KOPT-K1 (cell line): ENCODE results near the gene P2RX3.

Source experiments
- H3K27ac ChIP-seq: fragments of 200-600 bp; sonication (generic); 2 replicates; pipeline ENCODE4 v1.5.1; 2016; ENCODE audit warnings: antibody characterized with exemption, mild to moderate bottlenecking, low read depth, low read length; ENCODE audit not compliant: poor library complexity, severe bottlenecking
- H3K36me3 ChIP-seq: fragments of 200-600 bp; sonication (generic); 2 replicates; pipeline ENCODE4 v1.5.1; 2017; ENCODE audit warnings: antibody characterized with exemption, mild to moderate bottlenecking, low read length, moderate library complexity; ENCODE audit not compliant: insufficient read depth
- H3K9me3 ChIP-seq: fragments of 200-600 bp; sonication (generic); 2 replicates; pipeline ENCODE4 v1.5.1; 2017; ENCODE audit warnings: antibody characterized with exemption, low read length, mild to moderate bottlenecking; ENCODE audit not compliant: insufficient read depth, poor library complexity, severe bottlenecking

Gene P2RX3

GRCh38 chr11:57416436-57416835 lies 78.3 kb downstream of the P2RX3 start:
- Histone ChIP-seq H3K27ac (no peak overlapping the region), H3K36me3 (peaks cover 100% of the 10 kb centered on the region), H3K9me3 (no peaks in the 10 kb centered on the region)

DNA sequence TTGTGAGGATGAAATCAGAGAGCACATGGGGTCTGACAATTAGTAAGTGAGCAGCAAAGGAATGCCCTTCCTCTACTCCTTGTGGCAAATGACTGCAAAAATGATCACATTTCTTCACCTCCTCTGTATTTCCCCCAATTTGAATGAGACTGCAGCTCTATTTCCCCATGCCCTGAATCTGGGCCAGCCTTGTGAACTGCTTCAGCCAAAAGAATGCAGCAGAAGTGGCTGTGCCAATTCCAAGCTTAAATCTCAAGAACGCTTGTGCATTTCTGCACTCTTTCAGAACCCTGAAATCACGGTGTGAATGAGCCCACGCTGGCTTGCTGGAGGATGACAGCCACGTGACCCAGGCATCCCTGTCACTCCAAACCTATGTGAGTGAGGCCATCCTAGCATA lies 78.9 kb downstream of the P2RX3 start:
- H3K36me3 ChIP-seq, result peaks cover 100% of the 10 kb centered on the region
- H3K27ac ChIP-seq, result no peak overlapping the region

DNA sequence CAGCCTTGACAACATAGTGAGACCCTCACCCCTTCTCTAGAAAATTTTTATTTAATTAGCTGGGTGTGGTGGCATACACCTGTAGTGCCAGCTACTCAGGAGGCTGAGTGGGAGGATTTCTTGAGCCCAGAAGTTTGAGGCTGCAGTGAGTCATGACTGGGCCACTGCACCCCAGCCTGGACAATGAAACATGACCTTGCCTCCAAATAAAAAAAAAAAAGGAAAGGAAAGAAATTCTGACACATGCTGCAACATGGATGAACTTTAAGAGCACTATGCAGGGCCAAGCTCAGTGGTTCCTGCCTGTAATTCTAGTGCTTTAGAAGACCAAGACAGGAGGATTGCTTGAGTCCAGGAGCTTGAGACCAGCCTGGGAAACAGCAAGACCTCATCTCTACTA lies 80.0 kb downstream of the P2RX3 start:
- Histone ChIP-seq H3K9me3 (no peaks in the 10 kb centered on the region), H3K36me3 (peaks cover 100% of the 10 kb centered on the region), H3K27ac (no peak overlapping the region)

More for the DNA sequence above, 78.9 kb downstream of the P2RX3 start:
- no peaks in the 10 kb centered on the region for H3K9me3 ChIP-seq

DNA sequence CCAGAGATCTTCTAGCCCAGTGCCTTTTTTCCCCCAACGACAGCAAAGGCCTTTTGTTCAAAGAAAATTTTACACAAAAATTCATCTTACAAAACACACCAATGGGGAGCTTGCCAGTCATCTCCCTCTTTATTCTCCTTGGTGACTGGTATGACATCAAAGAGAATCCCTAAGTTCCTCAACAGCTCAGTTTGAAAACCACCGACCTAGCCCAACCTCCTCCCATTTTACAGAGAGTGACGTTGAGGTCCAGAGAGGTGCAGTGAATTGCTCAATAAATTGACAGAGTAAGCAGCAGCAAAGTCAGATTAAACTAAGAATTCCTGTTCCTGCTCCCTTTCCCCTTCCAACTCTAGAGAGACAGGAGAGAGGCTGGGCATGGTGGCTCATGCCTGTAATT lies 81.0 kb downstream of the P2RX3 start:
- no peaks in the 10 kb centered on the region for H3K9me3 ChIP-seq
- peaks cover 100% of the 10 kb centered on the region for H3K36me3 ChIP-seq
- H3K27ac ChIP-seq, result no peak overlapping the region

DNA sequence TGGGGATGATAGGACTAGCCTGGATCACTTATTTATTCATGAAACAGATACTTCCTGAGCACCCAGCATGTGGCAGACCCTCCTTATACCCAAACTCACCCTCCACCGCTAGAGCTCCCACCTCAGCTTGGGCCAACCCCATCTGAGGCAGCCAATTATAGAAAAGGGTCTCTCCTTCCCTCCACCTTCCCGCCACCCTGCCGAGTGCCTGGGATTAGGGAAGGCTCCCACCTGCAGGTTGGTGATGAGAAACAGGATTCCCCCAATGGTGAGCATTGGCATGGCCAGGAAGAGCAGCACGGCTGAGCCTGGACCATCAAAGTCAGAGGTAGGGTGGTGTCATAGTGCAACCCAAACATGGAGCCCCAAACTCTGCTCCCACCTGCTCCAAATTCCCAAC lies 82.9 kb downstream of the P2RX3 start:
- no peaks in the 10 kb centered on the region for H3K9me3 ChIP-seq
- H3K36me3 ChIP-seq, result peaks cover 92% of the 10 kb centered on the region
- H3K27ac ChIP-seq, result no peak overlapping the region

DNA sequence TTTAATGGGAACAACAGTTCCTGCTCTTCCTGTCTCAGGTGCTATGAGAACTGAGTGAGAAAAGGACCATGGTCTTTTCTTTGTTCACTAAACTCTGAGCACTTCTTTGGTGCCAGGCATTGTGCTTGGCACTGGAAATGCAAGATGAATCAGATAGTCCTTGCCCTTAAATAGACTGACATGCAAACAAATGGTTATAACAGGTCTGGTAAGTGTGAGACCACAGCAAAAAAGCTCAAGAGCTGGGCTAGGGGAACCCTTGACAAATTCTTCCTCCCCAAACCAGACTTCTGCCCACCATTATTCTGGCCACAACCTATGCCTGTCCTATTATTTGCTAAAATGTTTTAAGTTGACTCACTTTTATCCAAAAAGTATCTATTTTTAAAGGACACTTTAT lies 83.7 kb downstream of the P2RX3 start:
- Histone ChIP-seq H3K9me3 (no peaks in the 10 kb centered on the region), H3K27ac (no peak overlapping the region), H3K36me3 (peaks cover 86% of the 10 kb centered on the region)
